LNCaP clone FGC (cell line): Measurements from ENCODE around the gene TJAP1.

Experiments
- DNase-seq: peaks from one replicate; pipeline ENCODE4 v3.0.0-alpha.2; 2011; ENCODE audit warnings: low read depth
- H3K4me3 ChIP-seq: 2 replicates; pipeline ENCODE4 v1.5.1; 2011; ENCODE audit warnings: mild to moderate bottlenecking, low read depth, low read length, control low read depth
- TF ChIP-seq, protein P1 (sequence below): IDR thresholded peaks from 2 replicates; pipeline ENCODE4 v1.5.1; 2012; ENCODE audit warnings: mild to moderate bottlenecking; ENCODE audit not compliant: control insufficient read depth, insufficient read depth; ENCODE audit errors: extremely low read depth

TJAP1 gene

GRCh38 chr6:43491750-43492661 is 14.6 kb downstream of the TJAP1 start:
- no peak overlapping the region for H3K4me3 ChIP-seq
- no peak for DNase-seq
- TF ChIP-seq, protein P1, sequence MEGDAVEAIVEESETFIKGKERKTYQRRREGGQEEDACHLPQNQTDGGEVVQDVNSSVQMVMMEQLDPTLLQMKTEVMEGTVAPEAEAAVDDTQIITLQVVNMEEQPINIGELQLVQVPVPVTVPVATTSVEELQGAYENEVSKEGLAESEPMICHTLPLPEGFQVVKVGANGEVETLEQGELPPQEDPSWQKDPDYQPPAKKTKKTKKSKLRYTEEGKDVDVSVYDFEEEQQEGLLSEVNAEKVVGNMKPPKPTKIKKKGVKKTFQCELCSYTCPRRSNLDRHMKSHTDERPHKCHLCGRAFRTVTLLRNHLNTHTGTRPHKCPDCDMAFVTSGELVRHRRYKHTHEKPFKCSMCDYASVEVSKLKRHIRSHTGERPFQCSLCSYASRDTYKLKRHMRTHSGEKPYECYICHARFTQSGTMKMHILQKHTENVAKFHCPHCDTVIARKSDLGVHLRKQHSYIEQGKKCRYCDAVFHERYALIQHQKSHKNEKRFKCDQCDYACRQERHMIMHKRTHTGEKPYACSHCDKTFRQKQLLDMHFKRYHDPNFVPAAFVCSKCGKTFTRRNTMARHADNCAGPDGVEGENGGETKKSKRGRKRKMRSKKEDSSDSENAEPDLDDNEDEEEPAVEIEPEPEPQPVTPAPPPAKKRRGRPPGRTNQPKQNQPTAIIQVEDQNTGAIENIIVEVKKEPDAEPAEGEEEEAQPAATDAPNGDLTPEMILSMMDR, result no peak

GRCh38 chr6:43492673-43493072 is 15.3 kb downstream of the TJAP1 start:
- no peak overlapping the region for H3K4me3 ChIP-seq
- TF ChIP-seq, protein P1, result no peak
- no peak for DNase-seq

DNA sequence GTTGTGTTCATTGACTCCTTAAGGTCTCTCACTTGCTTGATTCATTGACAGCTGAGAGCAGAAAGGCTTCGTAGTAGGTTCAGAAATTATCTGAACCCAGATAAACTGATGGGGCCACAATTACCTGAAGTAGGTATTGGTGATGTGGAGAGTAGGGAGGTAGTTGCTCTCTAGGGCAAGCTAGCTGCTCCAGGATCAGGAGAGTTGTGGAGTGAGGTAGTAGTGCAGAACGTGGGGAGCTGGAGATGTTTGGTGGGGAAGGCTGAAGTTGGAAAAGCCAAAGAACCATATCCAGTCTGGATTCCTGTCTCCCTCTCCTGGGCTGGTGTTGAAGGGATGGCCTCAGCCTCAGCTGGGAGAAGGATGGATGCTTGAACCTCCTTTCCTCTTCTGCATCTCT is 15.9 kb downstream of the TJAP1 start:
- no peak for DNase-seq
- TF ChIP-seq, protein P1, result no peak
- H3K4me3 ChIP-seq, result no peak overlapping the region

DNA sequence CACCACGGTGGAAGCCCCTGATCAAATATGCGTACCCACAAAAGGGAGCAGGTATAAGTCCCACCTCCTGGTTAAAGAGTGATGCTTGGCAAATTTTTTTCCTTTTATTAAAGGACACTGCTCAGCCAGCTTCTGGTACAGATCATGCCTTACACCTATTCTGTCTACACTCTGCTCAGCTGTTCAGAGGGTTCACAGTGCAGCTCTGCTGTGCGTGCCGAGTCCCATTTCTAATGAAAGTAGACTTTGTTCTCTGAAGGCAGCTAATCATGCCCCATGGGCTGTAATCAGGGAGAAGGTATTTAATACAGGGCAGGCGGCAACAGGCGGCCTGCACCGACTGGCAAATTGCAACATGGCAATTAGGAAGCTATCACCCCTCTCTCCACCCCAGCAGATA is 16.5 kb downstream of the TJAP1 start:
- no peak overlapping the region for H3K4me3 ChIP-seq
- TF ChIP-seq, protein P1, result no peak
- DNase-seq, result no peak

DNA sequence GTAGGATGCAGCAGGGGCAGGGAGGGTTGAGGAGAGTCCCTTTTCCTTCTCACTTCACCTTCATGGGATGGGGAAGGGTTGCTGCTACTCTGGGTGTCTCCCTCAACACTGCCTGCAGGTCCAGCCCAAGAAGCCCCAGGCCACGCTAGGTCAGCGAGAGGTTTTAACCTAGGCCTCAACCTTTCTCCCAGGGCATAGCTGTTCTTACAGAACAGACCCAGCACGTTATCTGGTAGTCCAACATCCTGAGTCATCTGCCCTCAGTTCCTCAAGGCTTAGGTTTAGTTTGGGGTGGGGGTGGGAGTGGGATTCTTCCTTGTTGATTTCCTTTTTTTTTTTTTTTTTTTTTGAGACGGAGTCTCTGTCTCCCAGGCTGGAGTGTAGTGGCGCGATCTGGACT is 17.0 kb downstream of the TJAP1 start:
- TF ChIP-seq, protein P1, result no peak
- DNase-seq, result no peak
- H3K4me3 ChIP-seq, result no peak overlapping the region

- H3K4me3 ChIP-seq, result no peak overlapping the region
- TF ChIP-seq, protein P1, result no peak
- no peak for DNase-seq
These were observed 17.4 kb downstream of the TJAP1 start for GRCh38 chr6:43494766-43495165.
